Astrocyte of the cerebellum (primary cell): ENCODE results near the gene TPH1.

Experiments
- DNase-seq: peaks from one replicate; pipeline ENCODE4 v3.0.0-alpha.2; 2011; ENCODE audit warnings: low read depth
- H3K4me3 ChIP-seq: 2 replicates; pipeline ENCODE4 v1.5.1; 2011; ENCODE audit warnings: mild to moderate bottlenecking, low read depth, low read length, moderate library complexity
- in situ Hi-C: cut with HindIII; loops from 2 replicates; pipeline ENCODE4 v1.10.0; 2017; ENCODE audit warnings: low sequenced_read_pairs
- TF ChIP-seq, protein P1 (sequence below): IDR thresholded peaks from 2 replicates; pipeline ENCODE4 v1.5.1; 2012; ENCODE audit warnings: low read length, low read depth, moderate library complexity, mild to moderate bottlenecking; ENCODE audit errors: missing control alignments

The TPH1 gene

DNA sequence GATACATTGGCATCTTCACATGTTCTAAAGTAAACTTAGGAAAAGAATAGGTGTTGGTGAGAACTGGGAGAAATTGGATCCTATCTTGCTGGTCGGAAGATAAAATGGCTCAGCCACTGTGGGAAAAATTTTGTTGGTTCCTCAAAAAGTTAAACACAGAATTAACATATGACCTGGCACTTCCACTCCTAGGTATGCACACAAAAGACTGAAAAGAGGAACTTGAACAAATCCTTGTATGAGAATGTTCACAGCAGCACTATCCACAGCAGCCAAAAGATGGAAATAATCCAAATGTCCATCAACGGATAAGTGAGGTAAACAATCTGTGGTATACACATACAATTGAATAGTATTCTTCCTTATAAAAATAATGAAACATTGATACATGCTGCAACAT lies 4.8 kb upstream of the TPH1 start:
- in situ Hi-C loops: no loop called here
- DNase-seq: no peak
- H3K4me3 ChIP-seq: no peak overlapping the region
- TF ChIP-seq, protein P1, sequence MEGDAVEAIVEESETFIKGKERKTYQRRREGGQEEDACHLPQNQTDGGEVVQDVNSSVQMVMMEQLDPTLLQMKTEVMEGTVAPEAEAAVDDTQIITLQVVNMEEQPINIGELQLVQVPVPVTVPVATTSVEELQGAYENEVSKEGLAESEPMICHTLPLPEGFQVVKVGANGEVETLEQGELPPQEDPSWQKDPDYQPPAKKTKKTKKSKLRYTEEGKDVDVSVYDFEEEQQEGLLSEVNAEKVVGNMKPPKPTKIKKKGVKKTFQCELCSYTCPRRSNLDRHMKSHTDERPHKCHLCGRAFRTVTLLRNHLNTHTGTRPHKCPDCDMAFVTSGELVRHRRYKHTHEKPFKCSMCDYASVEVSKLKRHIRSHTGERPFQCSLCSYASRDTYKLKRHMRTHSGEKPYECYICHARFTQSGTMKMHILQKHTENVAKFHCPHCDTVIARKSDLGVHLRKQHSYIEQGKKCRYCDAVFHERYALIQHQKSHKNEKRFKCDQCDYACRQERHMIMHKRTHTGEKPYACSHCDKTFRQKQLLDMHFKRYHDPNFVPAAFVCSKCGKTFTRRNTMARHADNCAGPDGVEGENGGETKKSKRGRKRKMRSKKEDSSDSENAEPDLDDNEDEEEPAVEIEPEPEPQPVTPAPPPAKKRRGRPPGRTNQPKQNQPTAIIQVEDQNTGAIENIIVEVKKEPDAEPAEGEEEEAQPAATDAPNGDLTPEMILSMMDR: no peak

GRCh38 chr11:18036456-18036855 lies 9.6 kb downstream of the TPH1 start:
- no peak overlapping the region for H3K4me3 ChIP-seq
- in situ Hi-C loops: no loop called here
- no peak for DNase-seq
- TF ChIP-seq, protein P1: no peak

DNA sequence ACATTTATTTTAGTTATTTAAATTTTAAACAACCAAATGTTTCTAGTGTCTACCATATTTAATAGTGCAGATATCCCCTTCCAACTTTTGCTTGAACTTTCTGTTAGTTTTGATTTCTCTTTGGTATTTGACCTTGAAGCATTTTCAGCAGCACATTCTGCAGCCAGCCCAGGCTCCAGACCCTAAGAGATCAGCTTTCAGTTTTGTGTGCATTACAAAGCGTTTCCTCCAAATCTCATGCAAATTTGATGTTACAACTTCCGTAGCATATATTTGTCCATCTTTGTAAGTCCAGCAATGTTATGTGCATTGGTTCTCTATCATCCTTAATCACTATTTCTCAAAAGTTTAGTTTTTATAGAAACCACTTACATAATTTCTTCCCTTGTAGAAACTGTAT lies 18.6 kb downstream of the TPH1 start:
- TF ChIP-seq, protein P1: no peak
- DNase-seq: no peak
- in situ Hi-C loops: no loop called here
- H3K4me3 ChIP-seq: no peak overlapping the region

- in situ Hi-C loops: no loop called here
- DNase-seq: no peak
- TF ChIP-seq, protein P1: no peak
- no peak overlapping the region for H3K4me3 ChIP-seq
Measured at GRCh38 chr11:18022419-18022818, 23.6 kb downstream of the TPH1 start.

DNA sequence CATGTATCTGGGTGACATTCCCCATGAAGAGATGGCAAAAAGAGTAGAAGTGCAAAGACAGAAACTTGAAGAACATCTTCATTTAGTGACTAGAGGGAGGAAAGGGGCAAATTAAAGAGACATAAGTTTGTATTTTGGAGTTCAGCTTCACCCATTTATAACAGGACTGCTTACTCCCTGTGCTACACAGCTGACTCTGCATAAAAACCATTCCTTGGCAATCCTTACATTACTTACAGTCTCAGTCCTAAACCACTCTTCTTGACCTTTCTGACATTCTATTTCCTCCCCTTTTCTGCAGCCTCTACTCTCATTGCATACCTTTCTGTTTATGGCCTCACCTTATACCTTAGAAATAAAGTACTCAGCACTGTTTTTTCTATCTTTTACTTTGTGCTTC lies 26.4 kb downstream of the TPH1 start:
- in situ Hi-C loops: loop anchor here (5.0 kb wide), 1 partner anchor 93 kb away; no protein-coding TSS in a partner anchor
- no peak overlapping the region for H3K4me3 ChIP-seq
- TF ChIP-seq, protein P1: no peak
- no peak for DNase-seq

- in situ Hi-C loops: loop anchor here (5.0 kb wide), 1 partner anchor 96 kb away; no protein-coding TSS in a partner anchor
Measured at GRCh38 chr11:18016789-18017188, 29.3 kb downstream of the TPH1 start.

More at GRCh38 chr11:18016789-18017188, 29.3 kb downstream of the TPH1 start:
- DNase-seq: no peak
- H3K4me3 ChIP-seq: no peak overlapping the region
- TF ChIP-seq, protein P1: no peak
